Loucy (cell line): Measurements from ENCODE around the gene EPHB1.

Experiments used
- EZH2phosphoT487 ChIP-seq: fragments of 200-600 bp; IDR thresholded peaks from 2 replicates; pipeline ENCODE4 v1.6.1; 2018; ENCODE audit warnings: antibody characterized with exemption, mild to moderate bottlenecking, moderate library complexity, borderline replicate concordance
- TF ChIP-seq, protein P1 (sequence below): fragments of 200-600 bp; sonication (generic); conservative IDR thresholded peaks from 2 replicates; pipeline ENCODE4 v1.5.1; 2014; ENCODE audit warnings: mild to moderate bottlenecking, antibody characterized with exemption, low read length

GRCh38 chr3:134991472-134992010, 196.5 kb downstream of the EPHB1 start:
- TF ChIP-seq, protein P1, sequence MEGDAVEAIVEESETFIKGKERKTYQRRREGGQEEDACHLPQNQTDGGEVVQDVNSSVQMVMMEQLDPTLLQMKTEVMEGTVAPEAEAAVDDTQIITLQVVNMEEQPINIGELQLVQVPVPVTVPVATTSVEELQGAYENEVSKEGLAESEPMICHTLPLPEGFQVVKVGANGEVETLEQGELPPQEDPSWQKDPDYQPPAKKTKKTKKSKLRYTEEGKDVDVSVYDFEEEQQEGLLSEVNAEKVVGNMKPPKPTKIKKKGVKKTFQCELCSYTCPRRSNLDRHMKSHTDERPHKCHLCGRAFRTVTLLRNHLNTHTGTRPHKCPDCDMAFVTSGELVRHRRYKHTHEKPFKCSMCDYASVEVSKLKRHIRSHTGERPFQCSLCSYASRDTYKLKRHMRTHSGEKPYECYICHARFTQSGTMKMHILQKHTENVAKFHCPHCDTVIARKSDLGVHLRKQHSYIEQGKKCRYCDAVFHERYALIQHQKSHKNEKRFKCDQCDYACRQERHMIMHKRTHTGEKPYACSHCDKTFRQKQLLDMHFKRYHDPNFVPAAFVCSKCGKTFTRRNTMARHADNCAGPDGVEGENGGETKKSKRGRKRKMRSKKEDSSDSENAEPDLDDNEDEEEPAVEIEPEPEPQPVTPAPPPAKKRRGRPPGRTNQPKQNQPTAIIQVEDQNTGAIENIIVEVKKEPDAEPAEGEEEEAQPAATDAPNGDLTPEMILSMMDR, result no peak
- TF ChIP-seq EZH2phosphoT487, result no peak
